GM20000 (cell line): ENCODE data around the gene RNPS1.

Experiments used
- DNase-seq: peaks from one replicate; pipeline ENCODE4 v3.0.0; 2012; ENCODE audit warnings: low spot score
- CTCF ChIP-seq: IDR thresholded peaks from 2 replicates; pipeline ENCODE4 v1.5.1; 2012; ENCODE audit warnings: mild to moderate bottlenecking, control low read depth; ENCODE audit errors: extremely low read depth, missing control alignments

The RNPS1 gene

GRCh38 chr16:2229091-2229490, 38.8 kb downstream of the RNPS1 start:
- DNase-seq = no peak
- no peak for TF ChIP-seq CTCF

GRCh38 chr16:2228161-2228824, 39.6 kb downstream of the RNPS1 start:
- no peak for DNase-seq
- no peak for TF ChIP-seq CTCF

GRCh38 chr16:2226918-2227317, 41.0 kb downstream of the RNPS1 start:
- no peak for TF ChIP-seq CTCF
- no peak for DNase-seq

- no peak for TF ChIP-seq CTCF
- DNase-seq = no peak
These were observed 41.6 kb downstream of the RNPS1 start for GRCh38 chr16:2226245-2226793.

GRCh38 chr16:2223942-2224486, 43.9 kb downstream of the RNPS1 start:
- no peak for TF ChIP-seq CTCF
- peak; percentile 72 for DNase-seq

GRCh38 chr16:2223221-2223941, 44.5 kb downstream of the RNPS1 start, which contains the start of gene E4F1:
TSS of gene E4F1 (plus strand) at chr16:2223591. CDS start at chr16:2223614, 23 bp downstream.
- peak; percentile 100 for DNase-seq
- TF ChIP-seq CTCF = no peak

GRCh38 chr16:2216330-2216729, 51.6 kb downstream of the RNPS1 start:
- no peak for DNase-seq

More at GRCh38 chr16:2216330-2216729, 51.6 kb downstream of the RNPS1 start:
- TF ChIP-seq CTCF = no peak
